DOHH2 (cell line): Measurements from ENCODE around the gene MAN2B2.

Experiments used
- H3F3A ChIP-seq: fragments of 200-600 bp; sonication (generic), shearing (Covaris generic); 2 replicates; pipeline ENCODE4 v1.6.0; 2016; ENCODE audit warnings: antibody characterized with exemption, mild to moderate bottlenecking; ENCODE audit not compliant: control insufficient read depth, insufficient read depth
- H3K27ac ChIP-seq: fragments of 200-600 bp; sonication (generic); 2 replicates; pipeline ENCODE4 v1.5.1; 2014; ENCODE audit warnings: low read depth, mild to moderate bottlenecking, low read length, moderate library complexity
- H3K27me3 ChIP-seq: fragments of 200-600 bp; sonication (generic); 2 replicates; pipeline ENCODE4 v1.6.1; 2014; ENCODE audit warnings: mild to moderate bottlenecking, low read length, mixed read lengths; ENCODE audit not compliant: control insufficient read depth
- H3K36me3 ChIP-seq: fragments of 200-600 bp; sonication (generic); 2 replicates; pipeline ENCODE4 v1.6.1; 2014; ENCODE audit warnings: mild to moderate bottlenecking, low read length, moderate library complexity, mixed read lengths; ENCODE audit not compliant: control insufficient read depth
- H3K4me1 ChIP-seq: fragments of 200-600 bp; sonication (generic); 2 replicates; pipeline ENCODE4 v1.6.1; 2014; ENCODE audit warnings: mild to moderate bottlenecking, low read length, mixed read lengths; ENCODE audit not compliant: control insufficient read depth
- H3K4me2 ChIP-seq: fragments of 200-600 bp; sonication (generic); 2 replicates; pipeline ENCODE4 v1.6.0; 2014; ENCODE audit warnings: mild to moderate bottlenecking, low read length, moderate library complexity
- H3K4me3 ChIP-seq: fragments of 200-600 bp; sonication (generic); 2 replicates; pipeline ENCODE4 v1.5.1; 2014; ENCODE audit warnings: mild to moderate bottlenecking, low read length, mixed read lengths
- H3K79me2 ChIP-seq: fragments of 200-600 bp; sonication (generic); 2 replicates; pipeline ENCODE4 v1.6.1; 2014; ENCODE audit warnings: mild to moderate bottlenecking, low read length, mixed read lengths; ENCODE audit not compliant: control insufficient read depth
- H3K9me2 ChIP-seq: fragments of 200-600 bp; sonication (generic); replicated peaks from 2 replicates; pipeline ENCODE4 v1.6.1; 2014; ENCODE audit warnings: mild to moderate bottlenecking, low read length, mixed read lengths; ENCODE audit not compliant: control insufficient read depth
- H3K9me3 ChIP-seq: fragments of 200-600 bp; sonication (generic); 2 replicates; pipeline ENCODE4 v1.6.1; 2014; ENCODE audit warnings: antibody characterized with exemption, low read length, mixed read lengths; ENCODE audit not compliant: control insufficient read depth, insufficient read depth
- H4K20me1 ChIP-seq: fragments of 200-600 bp; sonication (generic); 2 replicates; pipeline ENCODE4 v1.6.0; 2014; ENCODE audit warnings: low read depth, mild to moderate bottlenecking, antibody characterized with exemption, low read length, moderate library complexity; ENCODE audit not compliant: control insufficient read depth, insufficient read depth
- EZH2phosphoT487 ChIP-seq: fragments of 200-600 bp; sonication (generic); IDR thresholded peaks from 2 replicates; pipeline ENCODE4 v1.6.1; 2017; ENCODE audit warnings: borderline replicate concordance, mild to moderate bottlenecking, antibody characterized with exemption, low read length, moderate library complexity, mixed read lengths
- TF ChIP-seq, protein P1 (sequence below): fragments of 200-600 bp; sonication (generic); IDR thresholded peaks from one replicate; pipeline ENCODE4 v1.5.1; 2014; ENCODE audit warnings: antibody characterized with exemption, mild to moderate bottlenecking, low read depth, low read length; ENCODE audit not compliant: poor library complexity, severe bottlenecking

Gene MAN2B2

GRCh38 chr4:6529021-6529420, 46.0 kb upstream of the MAN2B2 start:
- Histone ChIP-seq H3K9me2 (no peaks in the 10 kb centered on the region), H3K79me2 (no peaks in the 10 kb centered on the region), H4K20me1 (no peaks in the 10 kb centered on the region), H3F3A (no peaks in the 10 kb centered on the region), H3K27me3 (no peaks in the 10 kb centered on the region), H3K4me2 (no peak overlapping the region), H3K27ac (no peak overlapping the region), H3K4me3 (no peak overlapping the region), H3K36me3 (no peaks in the 10 kb centered on the region), H3K9me3 (no peaks in the 10 kb centered on the region), H3K4me1 (no peaks in the 10 kb centered on the region)
- TF ChIP-seq, protein P1, sequence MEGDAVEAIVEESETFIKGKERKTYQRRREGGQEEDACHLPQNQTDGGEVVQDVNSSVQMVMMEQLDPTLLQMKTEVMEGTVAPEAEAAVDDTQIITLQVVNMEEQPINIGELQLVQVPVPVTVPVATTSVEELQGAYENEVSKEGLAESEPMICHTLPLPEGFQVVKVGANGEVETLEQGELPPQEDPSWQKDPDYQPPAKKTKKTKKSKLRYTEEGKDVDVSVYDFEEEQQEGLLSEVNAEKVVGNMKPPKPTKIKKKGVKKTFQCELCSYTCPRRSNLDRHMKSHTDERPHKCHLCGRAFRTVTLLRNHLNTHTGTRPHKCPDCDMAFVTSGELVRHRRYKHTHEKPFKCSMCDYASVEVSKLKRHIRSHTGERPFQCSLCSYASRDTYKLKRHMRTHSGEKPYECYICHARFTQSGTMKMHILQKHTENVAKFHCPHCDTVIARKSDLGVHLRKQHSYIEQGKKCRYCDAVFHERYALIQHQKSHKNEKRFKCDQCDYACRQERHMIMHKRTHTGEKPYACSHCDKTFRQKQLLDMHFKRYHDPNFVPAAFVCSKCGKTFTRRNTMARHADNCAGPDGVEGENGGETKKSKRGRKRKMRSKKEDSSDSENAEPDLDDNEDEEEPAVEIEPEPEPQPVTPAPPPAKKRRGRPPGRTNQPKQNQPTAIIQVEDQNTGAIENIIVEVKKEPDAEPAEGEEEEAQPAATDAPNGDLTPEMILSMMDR: no peak
- no peak for TF ChIP-seq EZH2phosphoT487

DNA sequence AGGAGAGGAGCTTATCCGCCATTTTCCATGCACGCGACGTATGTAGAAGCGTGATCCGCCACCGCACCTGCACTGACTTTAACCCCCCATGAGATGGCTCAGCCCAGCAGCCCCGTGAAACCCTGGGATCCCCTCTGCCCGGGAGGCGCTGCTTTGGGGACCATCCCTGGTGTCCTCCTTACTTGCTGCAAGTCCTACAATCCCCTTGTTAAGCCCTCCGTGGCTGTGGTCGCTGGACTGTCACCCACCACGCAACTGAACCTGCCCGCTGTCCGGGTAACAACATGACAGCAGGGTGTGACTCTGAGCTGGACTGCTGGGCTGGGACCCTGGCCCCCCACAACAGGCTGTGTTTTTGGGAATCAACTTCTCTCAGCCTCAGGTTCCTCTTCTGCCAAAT, 44.7 kb upstream of the MAN2B2 start:
- H3K4me1 ChIP-seq: no peaks in the 10 kb centered on the region
- H3K4me2 ChIP-seq: no peak overlapping the region
- H3K4me3 ChIP-seq: no peak overlapping the region
- no peaks in the 10 kb centered on the region for H4K20me1 ChIP-seq
- H3K27ac ChIP-seq: no peak overlapping the region
- no peaks in the 10 kb centered on the region for H3F3A ChIP-seq
- H3K27me3 ChIP-seq: no peaks in the 10 kb centered on the region
- no peaks in the 10 kb centered on the region for H3K36me3 ChIP-seq
- no peaks in the 10 kb centered on the region for H3K9me2 ChIP-seq
- TF ChIP-seq EZH2phosphoT487: no peak
- TF ChIP-seq, protein P1: no peak
- no peaks in the 10 kb centered on the region for H3K9me3 ChIP-seq
- H3K79me2 ChIP-seq: no peaks in the 10 kb centered on the region

DNA sequence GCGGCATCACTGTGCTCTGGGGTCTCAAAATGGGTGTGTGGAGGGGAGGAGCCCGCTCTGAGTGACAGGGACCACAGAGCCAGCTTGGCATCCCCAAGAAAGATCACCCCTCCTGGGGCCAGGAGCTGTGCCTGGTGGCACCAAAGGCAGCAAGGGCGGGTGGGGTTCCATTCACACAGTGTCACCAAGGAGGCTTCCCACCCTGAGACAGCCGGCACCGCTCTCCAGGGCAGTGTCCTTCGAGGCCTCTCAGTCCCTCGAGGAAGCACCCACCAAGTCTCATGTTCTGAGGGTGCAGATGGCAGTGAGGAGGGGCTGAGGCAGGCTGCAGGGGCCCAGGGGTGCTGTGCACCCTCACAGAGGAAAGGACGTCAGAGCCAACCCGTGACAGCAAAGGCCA, 44.0 kb upstream of the MAN2B2 start:
- Histone ChIP-seq H3K9me2 (no peaks in the 10 kb centered on the region), H3K36me3 (no peaks in the 10 kb centered on the region), H3F3A (no peaks in the 10 kb centered on the region), H3K4me2 (no peak overlapping the region), H3K4me1 (no peaks in the 10 kb centered on the region), H3K27ac (no peak overlapping the region), H3K79me2 (no peaks in the 10 kb centered on the region), H4K20me1 (no peaks in the 10 kb centered on the region), H3K4me3 (no peak overlapping the region), H3K27me3 (no peaks in the 10 kb centered on the region), H3K9me3 (no peaks in the 10 kb centered on the region)
- no peak for TF ChIP-seq EZH2phosphoT487
- TF ChIP-seq, protein P1: no peak

GRCh38 chr4:6532102-6532501, 42.9 kb upstream of the MAN2B2 start:
- no peaks in the 10 kb centered on the region for H3F3A ChIP-seq
- no peaks in the 10 kb centered on the region for H4K20me1 ChIP-seq
- no peaks in the 10 kb centered on the region for H3K9me2 ChIP-seq
- no peaks in the 10 kb centered on the region for H3K27me3 ChIP-seq
- H3K79me2 ChIP-seq: no peaks in the 10 kb centered on the region
- H3K4me1 ChIP-seq: no peaks in the 10 kb centered on the region
- no peak overlapping the region for H3K27ac ChIP-seq
- H3K4me3 ChIP-seq: no peak overlapping the region
- H3K36me3 ChIP-seq: no peaks in the 10 kb centered on the region
- H3K9me3 ChIP-seq: no peaks in the 10 kb centered on the region
- TF ChIP-seq, protein P1: no peak
- TF ChIP-seq EZH2phosphoT487: no peak
- H3K4me2 ChIP-seq: no peak overlapping the region
